OCI-LY1 (cell line): ENCODE measurements around the gene LRRC2.

Source experiments
- H2AFZ ChIP-seq: fragments of 200-600 bp; sonication (generic), shearing (Covaris generic); 2 replicates; pipeline ENCODE4 v1.6.0; 2014; ENCODE audit warnings: antibody characterized with exemption, mild to moderate bottlenecking, low read length
- H3F3A ChIP-seq: fragments of 200-600 bp; sonication (generic), shearing (Covaris generic); 2 replicates; pipeline ENCODE4 v1.6.0; 2014; ENCODE audit warnings: mild to moderate bottlenecking, antibody characterized with exemption, low read length, moderate library complexity; ENCODE audit not compliant: insufficient read depth
- H3K27ac ChIP-seq: fragments of 200-600 bp; sonication (generic); 2 replicates; pipeline ENCODE4 v1.5.1; 2014; ENCODE audit warnings: low read length, mixed run types, mild to moderate bottlenecking, low read depth; ENCODE audit not compliant: poor library complexity, severe bottlenecking
- H3K27me3 ChIP-seq: fragments of 200-600 bp; sonication (generic); 2 replicates; pipeline ENCODE4 v1.6.0; 2014; ENCODE audit warnings: antibody characterized with exemption, mild to moderate bottlenecking, low read length, moderate library complexity; ENCODE audit not compliant: insufficient read depth
- H3K36me3 ChIP-seq: fragments of 200-600 bp; sonication (generic); 2 replicates; pipeline ENCODE4 v1.6.1; 2014; ENCODE audit warnings: mild to moderate bottlenecking, antibody characterized with exemption, low read length, moderate library complexity, mixed read lengths; ENCODE audit not compliant: insufficient read depth
- H3K4me1 ChIP-seq: fragments of 200-600 bp; sonication (generic); 2 replicates; pipeline ENCODE4 v1.5.1; 2014; ENCODE audit warnings: mild to moderate bottlenecking, low read length, moderate library complexity; ENCODE audit not compliant: insufficient read depth, severe bottlenecking
- H3K4me2 ChIP-seq: fragments of 200-600 bp; sonication (generic), shearing (Covaris generic); 2 replicates; pipeline ENCODE4 v1.6.1; 2014; ENCODE audit warnings: low read length
- H3K4me3 ChIP-seq: fragments of 200-600 bp; sonication (generic); 2 replicates; pipeline ENCODE4 v1.5.1; 2014; ENCODE audit warnings: low read length, low read depth, mild to moderate bottlenecking, mixed read lengths; ENCODE audit not compliant: poor library complexity, severe bottlenecking
- H3K79me2 ChIP-seq: fragments of 200-600 bp; shearing (Covaris generic); 2 replicates; pipeline ENCODE4 v1.6.1; 2016; ENCODE audit warnings: mixed run types, low read length, mixed read lengths; ENCODE audit not compliant: insufficient read depth
- H3K9ac ChIP-seq: fragments of 200-600 bp; sonication (generic), shearing (Covaris generic); 2 replicates; pipeline ENCODE4 v1.6.1; 2014; ENCODE audit warnings: mild to moderate bottlenecking, low read length, mixed read lengths
- H3K9me2 ChIP-seq: fragments of 200-600 bp; sonication (generic), shearing (Covaris generic); 2 replicates; pipeline ENCODE4 v1.6.1; 2014; ENCODE audit warnings: low read depth, mild to moderate bottlenecking, low read length, mixed read lengths
- H3K9me3 ChIP-seq: fragments of 200-600 bp; shearing (Covaris generic); 2 replicates; pipeline ENCODE4 v1.6.1; 2014; ENCODE audit warnings: low read length, mixed read lengths
- H4K20me1 ChIP-seq: fragments of 200-600 bp; sonication (generic), shearing (Covaris generic); 2 replicates; pipeline ENCODE4 v1.6.0; 2016; ENCODE audit warnings: mild to moderate bottlenecking, low read length; ENCODE audit not compliant: insufficient read depth
- CTCF ChIP-seq: fragments of 200-600 bp; sonication (generic), shearing (Covaris generic); IDR thresholded peaks from 2 replicates; pipeline ENCODE4 v1.5.1; 2017; ENCODE audit warnings: mild to moderate bottlenecking, antibody characterized with exemption, low read length, moderate library complexity, mixed read lengths
- EZH2 ChIP-seq: fragments of 200-600 bp; sonication (generic), shearing (Covaris generic); IDR thresholded peaks from 2 replicates; pipeline ENCODE4 v1.8.0; 2017; ENCODE audit warnings: borderline replicate concordance, mixed run types, mild to moderate bottlenecking, antibody characterized with exemption, low read length, moderate library complexity, mixed read lengths

LRRC2 gene

GRCh38 chr3:46613313-46614005 lies 47.4 kb upstream of the LRRC2 start:
- no peaks in the 10 kb centered on the region for H3K4me1 ChIP-seq
- no peak overlapping the region for H3K4me3 ChIP-seq
- no peaks in the 10 kb centered on the region for H3K9me2 ChIP-seq
- H4K20me1 ChIP-seq, result no peaks in the 10 kb centered on the region
- H2AFZ ChIP-seq, result no peak overlapping the region
- H3K27me3 ChIP-seq, result no peaks in the 10 kb centered on the region
- no peaks in the 10 kb centered on the region for H3K9me3 ChIP-seq
- no peaks in the 10 kb centered on the region for H3K79me2 ChIP-seq
- no peak overlapping the region for H3K9ac ChIP-seq
- no peak for TF ChIP-seq EZH2
- TF ChIP-seq CTCF, result no peak
- H3K36me3 ChIP-seq, result no peaks in the 10 kb centered on the region
- no peak overlapping the region for H3K4me2 ChIP-seq
- no peaks in the 10 kb centered on the region for H3F3A ChIP-seq
- no peak overlapping the region for H3K27ac ChIP-seq

- no peak within 1 kb of the TSS for H3K4me2 ChIP-seq
Observed at GRCh38 chr3:46612324-46612723, 46.2 kb upstream of the LRRC2 start, which contains the start of gene FAM240A. TSS of gene FAM240A (plus strand) at chr3:46612525. CDS start at chr3:46612684, 159 bp downstream.

GRCh38 chr3:46609944-46610722 lies 44.0 kb upstream of the LRRC2 start:
- no peak overlapping the region for H3K27ac ChIP-seq
- no peaks in the 10 kb centered on the region for H4K20me1 ChIP-seq
- H3K4me1 ChIP-seq, result no peaks in the 10 kb centered on the region
- no peak for TF ChIP-seq EZH2
- TF ChIP-seq CTCF, result no peak
- H2AFZ ChIP-seq, result no peak overlapping the region
- no peaks in the 10 kb centered on the region for H3K27me3 ChIP-seq
- H3K36me3 ChIP-seq, result no peaks in the 10 kb centered on the region
- H3K9me2 ChIP-seq, result no peaks in the 10 kb centered on the region
- no peaks in the 10 kb centered on the region for H3K9me3 ChIP-seq
- H3F3A ChIP-seq, result no peaks in the 10 kb centered on the region
- no peaks in the 10 kb centered on the region for H3K79me2 ChIP-seq
- no peak overlapping the region for H3K4me2 ChIP-seq
- no peak overlapping the region for H3K4me3 ChIP-seq
- no peak overlapping the region for H3K9ac ChIP-seq

More at GRCh38 chr3:46612324-46612723, 46.2 kb upstream of the LRRC2 start, which contains the start of gene FAM240A:
- H3K4me3 ChIP-seq, result no peak within 1 kb of the TSS
- no peak within 1 kb of the TSS for H3K27ac ChIP-seq
- H3K4me1 ChIP-seq, result no peaks in the 10 kb centered on the region
- H3K27me3 ChIP-seq, result no peaks in the 10 kb centered on the region
- no peaks in the 10 kb centered on the region for H3K79me2 ChIP-seq
- H3K36me3 ChIP-seq, result no peaks in the 10 kb centered on the region
- no peaks in the 10 kb centered on the region for H4K20me1 ChIP-seq
- H3F3A ChIP-seq, result no peaks in the 10 kb centered on the region
- no peaks in the 10 kb centered on the region for H3K9me2 ChIP-seq
- H3K9me3 ChIP-seq, result no peaks in the 10 kb centered on the region
- H3K9ac ChIP-seq, result no peak within 1 kb of the TSS
- H2AFZ ChIP-seq, result no peak within 1 kb of the TSS
- no peak for TF ChIP-seq CTCF
- TF ChIP-seq EZH2, result no peak
